MV-4-11 (cell line): ENCODE results near the gene SMPD3.
A peak's percentile ranks its signal among the peaks of the same experiment; 100 is the strongest.
"Not testable (repeated sequence)": the region's sequence is repeated elsewhere in the genome, so short reads cannot be mapped to it uniquely, and the experiment has no call there.

Source experiments
- DNase-seq: peaks from one replicate; lab custom pipeline; 2025; lab: John Stamatoyannopoulos, UW

Gene SMPD3

DNA sequence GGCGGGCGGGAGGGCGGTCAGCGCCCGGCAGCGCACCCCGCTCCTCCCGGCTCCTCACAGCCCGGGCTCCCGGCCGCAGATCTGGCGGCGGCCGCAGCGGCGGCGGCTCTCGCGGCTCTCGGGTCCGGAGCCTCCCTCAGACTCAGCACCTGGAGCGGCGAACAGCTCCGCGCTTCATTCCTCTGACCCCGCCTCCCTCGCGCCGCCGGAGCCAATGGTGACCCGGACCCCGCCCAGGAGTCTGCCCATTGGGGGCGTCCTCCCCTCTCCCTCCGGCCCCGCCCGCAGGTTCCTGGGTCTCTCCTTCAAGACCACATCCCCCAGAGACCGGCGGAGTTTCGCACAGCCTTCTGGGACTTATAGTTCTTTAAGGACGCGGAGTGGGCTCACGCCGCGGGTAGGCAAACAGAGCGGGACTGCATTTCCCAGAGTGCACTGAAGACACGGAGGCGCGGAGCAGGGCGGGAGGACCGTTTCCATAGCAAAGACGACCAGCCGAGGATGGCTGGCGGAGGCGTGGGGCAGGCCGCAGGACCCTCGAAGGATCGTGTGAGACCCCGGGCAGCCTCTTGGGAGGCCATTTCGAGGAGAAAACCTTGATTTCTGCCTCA lies at the start of gene SMPD3:
Gene SMPD3, minus strand, starts transcription at position 149 of the 611 bp plus-strand sequence. CDS start 76,327 bp downstream, outside the sequence.
- DNase-seq: peak; percentile 99

DNA sequence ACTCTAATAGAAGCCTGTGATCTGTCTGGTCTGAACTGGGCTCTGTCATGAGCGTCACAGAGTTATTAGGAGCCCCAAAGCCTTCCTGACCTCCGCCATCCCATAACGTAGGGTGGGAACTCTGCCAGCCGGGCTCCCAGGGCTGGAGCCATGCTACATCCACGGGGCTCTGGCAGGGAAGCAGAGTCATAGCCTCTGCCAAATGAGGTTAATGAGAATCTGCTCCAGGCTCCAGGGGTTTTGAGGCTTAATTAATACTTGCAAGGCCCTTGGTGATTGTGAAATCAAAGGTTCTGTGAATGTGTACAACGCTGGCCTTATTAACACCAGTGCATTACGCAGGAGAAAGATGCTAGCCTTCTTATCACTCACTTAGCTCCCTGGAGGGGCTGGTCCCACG lies 48.4 kb upstream of the SMPD3 start:
- DNase-seq: no peak

DNA sequence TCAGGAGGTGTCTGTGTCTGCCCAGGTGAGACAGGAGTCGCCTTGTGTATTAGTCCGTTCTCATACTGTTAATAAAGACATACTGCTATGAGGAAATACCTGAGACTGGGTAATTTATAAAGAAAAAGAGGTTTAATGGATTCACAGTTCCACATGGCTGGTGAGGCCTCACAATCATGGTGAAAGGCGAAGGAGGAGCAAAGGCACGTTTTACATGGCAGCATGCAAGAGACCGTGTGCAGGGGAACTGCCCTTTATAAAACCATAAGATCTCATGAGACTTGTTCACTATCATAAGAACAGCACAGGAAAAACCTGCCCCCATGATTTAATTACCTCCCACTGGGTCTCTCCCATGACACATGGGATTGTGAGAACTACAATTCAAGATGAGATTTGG lies 46.0 kb upstream of the SMPD3 start:
- DNase-seq: not testable (repeated sequence)

GRCh38 chr16:68493412-68494070 lies 45.2 kb upstream of the SMPD3 start:
- no peak for DNase-seq

- no peak for DNase-seq
Measured at GRCh38 chr16:68492543-68493411, 44.5 kb upstream of the SMPD3 start.

GRCh38 chr16:68492151-68492542 lies 43.8 kb upstream of the SMPD3 start:
- no peak for DNase-seq

DNA sequence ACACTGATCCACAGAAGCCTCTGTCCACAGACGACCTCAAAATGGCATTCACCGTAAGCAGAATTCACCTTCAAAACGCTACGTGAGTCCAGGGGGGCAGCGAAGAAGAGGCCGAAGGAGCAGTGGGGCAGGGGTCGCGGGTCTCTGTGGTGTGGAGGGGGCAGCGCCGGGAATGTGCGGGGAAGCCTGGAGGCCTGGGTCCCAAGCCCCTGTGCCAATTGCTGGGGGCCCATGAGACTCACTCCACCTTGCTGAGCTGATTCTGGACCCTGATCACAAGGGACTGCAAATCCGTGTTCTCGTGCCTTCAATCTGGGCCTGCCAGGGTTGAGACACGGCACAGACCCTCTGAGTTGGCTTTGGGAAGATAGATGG lies 43.3 kb upstream of the SMPD3 start:
- DNase-seq: no peak

DNA sequence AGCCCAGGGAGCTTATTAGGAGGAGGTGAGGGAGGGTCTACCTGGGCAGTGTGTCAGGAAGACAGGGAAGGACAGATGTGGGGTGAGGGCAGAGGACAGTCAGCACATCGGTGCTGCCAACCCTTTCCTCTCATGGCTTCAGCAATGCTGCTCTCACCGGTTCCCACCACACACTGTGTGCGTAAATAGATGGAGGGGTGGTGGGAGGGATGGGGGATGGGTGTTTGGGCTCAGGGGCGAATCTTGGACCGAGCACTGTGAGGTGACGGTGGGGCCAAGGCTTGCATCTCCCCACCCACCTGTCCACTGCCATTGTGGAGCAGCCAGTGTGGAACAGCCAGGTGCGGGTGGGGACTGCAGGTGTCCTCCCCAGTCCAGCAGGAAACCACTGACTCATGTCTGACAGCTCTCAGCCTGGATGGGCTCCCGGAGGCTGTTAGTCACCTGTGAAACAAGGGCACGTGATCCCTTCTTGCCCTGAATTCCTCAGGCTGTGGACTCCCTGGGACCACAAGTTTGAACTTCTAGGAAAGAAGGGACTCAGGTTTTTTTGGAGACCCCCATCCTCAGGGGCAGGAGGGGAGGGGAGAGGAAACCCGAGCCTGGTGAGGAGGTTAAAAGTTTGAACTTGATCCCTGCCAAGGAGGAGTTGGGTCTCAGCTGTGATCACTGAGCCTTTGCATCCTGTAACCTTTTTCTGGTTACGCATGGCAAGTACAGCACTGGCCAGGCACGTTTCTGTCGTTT lies 42.7 kb upstream of the SMPD3 start:
- DNase-seq: no peak

DNA sequence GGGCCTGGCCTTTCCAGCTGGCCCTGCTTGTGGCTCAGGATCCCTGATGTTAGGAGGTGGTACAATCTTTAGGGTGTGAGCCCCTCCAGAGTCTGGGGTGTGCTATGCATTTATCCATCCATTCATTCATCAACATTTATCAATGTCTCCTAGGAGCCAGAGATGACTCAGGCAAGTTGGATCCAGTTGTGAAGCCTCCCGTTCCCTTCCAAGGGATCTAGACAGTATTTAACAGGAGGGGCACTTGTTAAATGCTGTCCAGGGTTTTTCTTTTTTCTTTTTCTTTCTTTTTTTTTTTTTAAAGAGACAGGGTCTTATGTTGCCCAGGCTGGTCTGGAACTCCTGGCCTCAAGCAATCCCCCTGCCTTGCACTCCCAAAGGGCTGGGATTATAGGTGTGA lies 42.0 kb upstream of the SMPD3 start:
- DNase-seq: no peak

GRCh38 chr16:68488554-68488953 lies 40.2 kb upstream of the SMPD3 start:
- DNase-seq: no peak

DNA sequence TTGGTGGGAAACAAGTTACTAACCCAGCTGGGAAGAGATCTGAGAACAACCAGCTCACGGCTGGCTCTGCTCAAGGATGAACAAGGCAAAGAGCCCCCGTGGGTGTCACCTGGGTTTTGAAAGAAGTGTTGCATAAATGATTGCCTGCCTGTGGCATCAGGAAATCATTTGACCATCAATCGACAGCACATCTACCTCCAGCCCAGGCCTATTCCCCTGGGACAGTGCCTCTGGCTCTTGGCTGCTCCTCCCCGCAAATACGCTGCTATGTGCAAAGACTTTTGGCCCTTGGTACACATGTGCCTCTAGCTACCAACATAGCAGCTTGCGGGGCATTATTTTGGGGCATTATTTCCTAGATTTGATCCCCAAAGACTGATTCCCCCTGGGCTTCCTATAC lies 39.4 kb upstream of the SMPD3 start:
- no peak for DNase-seq

- DNase-seq: no peak
Measured at GRCh38 chr16:68487203-68487514, 38.9 kb upstream of the SMPD3 start.

- no peak for DNase-seq
Measured at GRCh38 chr16:68486502-68487202, 38.3 kb upstream of the SMPD3 start.

DNA sequence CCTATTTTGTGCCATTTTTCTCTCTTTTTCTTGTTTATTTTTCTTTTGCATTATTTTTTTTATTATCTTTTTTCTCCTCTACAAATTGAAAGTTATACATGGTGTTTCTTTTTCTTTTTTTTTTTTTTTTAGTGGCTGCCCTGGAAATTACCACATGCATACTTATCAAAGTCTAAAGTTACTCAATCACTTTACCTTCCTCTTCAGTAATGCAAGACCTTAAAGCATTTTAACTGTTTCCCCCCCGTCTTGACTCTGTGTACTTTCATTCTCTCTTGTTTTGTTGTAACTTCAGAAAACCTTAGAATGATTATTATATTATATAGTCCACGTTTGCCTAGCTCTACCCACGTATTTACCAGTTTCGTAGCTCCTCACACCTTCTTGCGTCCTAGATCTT lies 33.3 kb upstream of the SMPD3 start:
- DNase-seq: peak; percentile 50

DNA sequence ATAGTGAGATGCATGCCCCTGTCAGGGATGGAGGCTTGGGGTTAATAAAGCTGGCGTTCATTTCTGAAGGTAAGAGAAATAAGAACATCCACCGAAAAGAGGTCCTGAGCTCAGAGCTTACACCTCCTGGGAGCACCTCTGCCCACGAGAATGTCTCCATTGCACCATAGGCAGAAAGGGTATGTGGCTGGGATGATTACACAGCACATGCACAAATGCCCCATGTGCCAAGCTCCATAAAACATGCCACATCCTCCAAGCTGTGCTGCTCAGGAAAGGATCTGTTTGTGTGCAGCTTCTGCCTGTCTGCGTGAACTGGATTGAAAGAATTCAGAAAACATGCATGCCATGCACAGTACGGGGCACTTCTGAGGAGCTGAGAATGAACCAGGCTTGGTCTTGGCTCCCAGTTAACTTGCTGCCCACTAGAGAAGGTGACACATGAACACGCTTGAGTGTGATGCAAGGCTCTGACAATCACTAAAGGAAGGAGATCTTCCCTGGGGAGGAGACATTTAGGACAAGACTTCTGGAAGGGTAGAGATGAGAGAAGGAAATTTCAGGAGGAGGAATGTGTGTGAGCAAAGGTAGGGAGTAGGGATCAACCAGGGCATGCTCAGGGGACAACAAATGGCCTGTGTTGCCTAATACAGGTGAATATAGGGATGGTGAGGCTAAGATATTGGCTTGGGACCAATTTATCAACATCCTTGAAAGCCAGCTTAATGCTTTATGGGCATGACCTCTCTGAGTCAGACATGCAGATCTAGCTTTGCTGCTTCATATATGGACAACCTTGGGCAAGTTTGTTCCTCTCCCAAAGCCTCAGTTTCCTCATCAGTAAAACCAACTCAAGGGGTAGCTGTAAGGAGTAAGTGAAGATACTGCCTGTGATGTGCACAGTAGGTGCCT lies 32.0 kb upstream of the SMPD3 start:
- DNase-seq: no peak

GRCh38 chr16:68479271-68479670 lies 31.0 kb upstream of the SMPD3 start:
- DNase-seq: no peak

GRCh38 chr16:68478526-68479250 lies 30.4 kb upstream of the SMPD3 start:
- DNase-seq: peak; percentile 58

- DNase-seq: no peak
Measured at GRCh38 chr16:68475071-68475470, 26.8 kb upstream of the SMPD3 start.

DNA sequence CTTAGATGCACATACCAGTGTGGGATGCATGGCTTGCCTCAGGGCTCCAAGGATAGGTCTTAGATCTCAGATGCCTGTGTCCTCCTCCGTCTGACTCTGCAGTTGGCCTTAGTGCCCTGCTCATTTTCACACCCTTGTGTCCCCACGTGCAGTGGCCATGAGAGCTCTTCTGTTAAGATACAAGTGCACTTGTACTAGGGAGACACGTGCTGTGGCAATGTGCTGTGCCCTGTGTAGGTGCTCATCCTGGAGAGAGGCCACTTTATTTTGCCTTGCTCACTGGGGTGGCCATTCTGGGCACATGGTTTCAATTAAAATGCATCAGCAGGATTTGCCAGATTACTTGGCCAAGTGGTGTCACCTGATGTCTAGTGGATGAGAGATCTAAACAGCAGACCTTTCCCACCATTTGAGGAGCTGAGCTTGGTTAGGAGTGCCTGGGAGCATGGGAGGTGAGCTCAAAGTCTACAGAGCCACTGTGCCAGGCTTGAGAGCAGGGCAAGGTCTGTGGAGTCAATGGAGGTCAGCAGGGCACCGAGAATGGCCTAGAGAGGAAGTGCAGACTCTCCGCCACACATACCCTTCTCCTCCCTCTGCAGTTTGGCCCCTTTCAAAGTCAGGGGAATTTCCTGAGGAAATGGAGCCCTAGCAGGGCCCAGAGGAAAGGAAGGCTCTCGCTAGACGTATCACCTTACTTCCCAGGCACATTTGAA lies 25.2 kb upstream of the SMPD3 start:
- DNase-seq: peak; percentile 53
